HG02798 (cell line): Measurements from ENCODE around the gene BRCA1.
"Not testable (repeated sequence)": the region's sequence is repeated elsewhere in the genome, so short reads cannot be mapped to it uniquely, and the experiment has no call there.

Experiments
- ATAC-seq: cut with Tn5 transposase; IDR thresholded peaks from one replicate; pipeline ENCODE4 v1.9.1; 2021; ENCODE audit warnings: mild to moderate bottlenecking; ENCODE audit not compliant: unreplicated experiment, poor library complexity

Gene BRCA1

DNA sequence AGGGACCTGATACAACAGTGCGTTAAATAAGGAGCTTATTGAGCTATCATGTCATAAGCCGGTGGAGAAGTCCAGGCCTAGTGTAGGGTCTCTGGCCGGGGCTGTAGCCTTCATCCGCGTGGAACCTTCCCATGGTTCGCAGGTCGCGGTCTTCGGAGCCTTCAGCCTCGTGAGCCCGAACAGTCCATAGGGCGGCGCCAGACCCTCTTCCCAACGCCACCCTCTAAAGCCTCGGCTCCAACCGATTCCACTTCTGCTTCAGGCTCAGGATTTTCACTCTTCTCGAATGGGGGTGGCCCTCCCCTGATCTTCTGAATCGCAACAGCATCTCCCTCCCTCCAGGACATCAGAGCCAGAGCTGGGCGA is 10.3 kb upstream of the BRCA1 start:
- ATAC-seq: no peak

DNA sequence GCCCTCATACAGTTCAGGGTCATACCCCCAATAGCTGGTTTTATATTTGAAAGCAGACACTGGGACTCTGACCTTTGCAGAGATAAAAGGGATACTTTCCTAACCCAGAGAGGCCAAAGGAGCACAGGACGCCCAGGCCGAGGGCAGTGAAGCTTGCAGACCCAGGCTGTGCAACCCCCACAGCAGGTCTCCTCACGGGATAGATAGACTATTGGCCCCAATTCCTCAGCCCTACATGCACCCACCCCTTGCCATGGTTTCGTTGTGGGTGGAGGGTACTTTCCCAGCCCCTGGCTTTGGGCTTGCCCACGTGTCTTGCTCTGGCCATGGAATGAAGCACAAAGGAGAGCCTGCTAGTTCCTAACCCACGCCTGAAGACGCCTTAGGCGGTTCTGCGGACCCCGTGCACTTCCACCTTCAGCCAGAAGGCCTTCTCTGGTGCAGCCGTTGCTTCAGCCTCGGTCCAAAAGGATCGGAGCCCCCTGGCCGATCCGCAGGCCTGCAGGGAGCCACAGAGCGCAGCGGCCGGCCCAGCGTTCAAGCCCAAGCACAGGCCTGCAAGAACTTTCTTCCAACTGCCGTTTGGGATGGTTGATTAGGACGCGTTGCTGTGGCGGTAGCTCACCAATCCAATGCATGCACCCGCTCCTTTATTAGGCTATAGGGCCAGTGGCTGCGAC is 9.8 kb upstream of the BRCA1 start:
- ATAC-seq: no peak

DNA sequence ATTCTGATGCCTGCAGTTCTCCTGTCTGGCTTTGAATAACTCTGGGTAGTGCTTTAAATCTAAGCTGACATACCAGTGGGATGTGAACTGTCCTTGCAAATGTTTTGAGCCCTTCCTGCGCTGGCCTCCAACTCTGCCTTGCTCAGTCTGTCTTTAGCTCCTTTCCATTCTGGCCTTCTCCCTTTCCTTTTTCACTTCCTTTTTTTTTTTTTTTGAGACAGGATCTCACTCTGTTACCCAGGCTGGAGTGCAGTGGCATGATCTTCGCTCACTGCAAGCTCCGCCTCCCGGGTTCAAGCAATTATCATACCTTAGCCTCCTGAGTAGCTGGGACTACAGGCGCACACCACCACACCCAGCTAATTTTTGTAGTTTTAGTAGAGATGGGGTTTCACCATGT is 8.3 kb upstream of the BRCA1 start:
- ATAC-seq: not testable (repeated sequence)

DNA sequence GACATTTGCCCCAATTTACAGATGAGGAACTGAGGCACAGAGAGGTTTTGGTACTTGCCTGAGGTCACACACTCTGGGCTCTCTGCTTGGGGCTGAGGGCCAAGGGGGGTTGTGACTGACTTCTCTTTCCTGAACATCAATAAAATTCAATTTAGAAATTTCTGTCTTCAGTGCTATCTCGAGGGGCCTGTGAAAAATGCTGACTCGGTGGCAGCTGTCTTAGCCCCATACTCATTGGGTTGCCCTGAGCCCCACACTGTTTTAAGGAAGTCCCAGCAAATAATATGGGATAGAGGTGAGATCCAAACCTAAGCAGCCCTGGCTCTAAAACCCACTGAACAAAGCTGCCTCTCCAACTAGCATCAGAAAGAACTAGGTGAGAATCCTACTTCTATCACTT is 7.0 kb upstream of the BRCA1 start:
- ATAC-seq: no peak

DNA sequence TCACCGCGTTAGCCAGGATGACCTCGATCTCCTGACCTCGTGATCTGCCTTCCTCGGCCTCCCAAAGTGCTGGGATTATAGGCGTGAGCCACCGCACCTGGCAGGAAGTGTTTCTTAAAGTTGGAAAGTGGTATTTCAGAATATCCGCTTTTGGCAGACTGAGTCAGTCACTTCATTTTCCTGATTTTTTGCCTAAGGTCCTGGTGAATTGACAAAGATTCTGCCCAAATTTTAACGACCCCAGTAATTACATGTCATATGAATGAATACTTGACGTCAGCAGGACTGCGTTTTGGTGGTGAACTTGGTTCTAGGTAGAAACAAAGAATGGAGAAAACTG is 4.5 kb upstream of the BRCA1 start:
- no peak for ATAC-seq

DNA sequence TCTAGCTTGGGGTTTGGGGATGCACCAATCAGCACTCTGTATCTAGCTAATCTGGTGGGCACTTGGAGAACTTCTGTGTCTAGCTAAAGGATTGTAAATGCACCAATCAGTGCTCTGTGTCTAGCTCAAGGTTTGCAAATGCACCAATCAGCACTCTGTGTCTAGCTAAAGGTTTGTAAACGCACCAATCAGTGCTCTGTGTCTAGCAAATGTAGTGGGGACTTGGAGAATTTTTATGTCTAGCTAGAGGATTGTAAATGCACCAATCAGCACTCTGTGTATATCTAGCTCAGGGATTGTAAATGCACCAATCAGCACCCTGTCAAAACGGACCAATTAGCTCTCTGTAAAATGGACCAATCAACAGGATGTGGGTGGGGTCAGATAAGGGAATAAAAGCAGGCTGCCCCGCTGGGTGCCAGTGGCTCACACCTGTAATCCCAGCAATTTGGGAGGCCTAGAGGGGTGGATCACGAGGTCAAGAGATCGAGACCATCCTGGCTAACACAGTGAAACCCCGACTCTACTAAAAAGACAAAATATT is 2.2 kb upstream of the BRCA1 start:
- ATAC-seq: not testable (repeated sequence)

DNA sequence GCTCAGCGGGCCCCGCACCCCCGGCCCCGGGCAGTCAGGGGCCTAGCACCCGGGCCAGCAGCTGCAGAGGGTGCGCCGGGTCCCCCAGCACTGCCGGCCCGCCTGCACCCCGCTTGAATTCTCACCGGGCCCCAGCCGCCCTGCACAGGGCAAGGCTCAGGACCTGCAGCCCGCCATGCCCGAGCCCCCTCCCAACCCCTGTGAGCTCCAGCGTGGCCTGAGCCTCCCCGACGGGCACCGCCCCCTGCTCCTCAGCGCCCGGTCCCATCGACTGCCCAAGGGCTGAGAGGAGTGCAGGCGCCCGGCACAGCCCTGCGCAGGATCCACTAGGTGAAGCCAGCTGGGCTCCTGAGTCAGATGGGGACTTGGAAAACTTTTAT is 1.7 kb upstream of the BRCA1 start:
- ATAC-seq: no peak

DNA sequence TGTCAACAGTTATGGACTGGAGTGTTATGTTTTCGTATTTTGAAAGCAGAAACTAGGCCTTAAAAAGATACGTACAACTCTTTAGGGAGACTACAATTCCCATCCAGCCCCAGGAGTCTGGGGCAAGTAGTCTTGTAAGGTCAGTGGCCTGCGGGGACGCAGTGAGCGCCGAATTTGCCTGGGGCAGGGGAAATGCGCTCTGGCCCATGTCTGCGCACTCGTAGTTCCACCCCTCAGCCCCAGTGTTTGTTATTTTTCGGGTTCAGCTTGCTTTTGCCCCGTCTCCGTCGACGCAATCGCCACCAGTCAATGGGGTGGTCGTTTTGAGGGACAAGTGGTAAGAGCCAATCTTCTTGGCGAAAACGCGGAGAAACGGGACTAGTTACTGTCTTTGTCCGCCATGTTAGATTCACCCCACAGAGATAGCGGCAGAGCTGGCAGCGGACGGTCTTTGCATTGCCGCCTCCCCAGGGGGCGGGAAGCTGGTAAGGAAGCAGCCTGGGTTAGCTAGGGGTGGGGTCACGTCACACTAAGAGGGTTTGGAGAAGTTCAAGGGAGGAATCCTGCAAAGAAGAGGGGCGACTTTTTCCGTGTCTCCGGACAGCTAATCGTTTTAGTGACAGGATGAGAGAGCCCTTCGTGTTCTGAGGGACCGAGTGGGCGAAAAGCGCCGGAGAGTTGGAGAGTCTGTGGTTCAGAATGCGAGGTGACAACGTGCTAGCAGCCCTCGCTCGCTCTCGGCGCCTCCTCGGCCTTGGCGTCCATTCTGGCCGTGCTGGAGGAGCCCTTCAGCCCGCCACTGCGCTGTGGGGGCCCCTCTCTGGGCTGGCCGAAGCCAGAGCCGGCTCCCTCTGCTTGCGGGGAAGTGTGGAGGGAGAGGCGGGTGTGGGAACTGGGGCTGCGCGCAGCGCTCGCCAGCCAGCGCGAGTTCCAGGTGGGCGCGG is 1.1 kb upstream of the BRCA1 start:
- no peak for ATAC-seq

DNA sequence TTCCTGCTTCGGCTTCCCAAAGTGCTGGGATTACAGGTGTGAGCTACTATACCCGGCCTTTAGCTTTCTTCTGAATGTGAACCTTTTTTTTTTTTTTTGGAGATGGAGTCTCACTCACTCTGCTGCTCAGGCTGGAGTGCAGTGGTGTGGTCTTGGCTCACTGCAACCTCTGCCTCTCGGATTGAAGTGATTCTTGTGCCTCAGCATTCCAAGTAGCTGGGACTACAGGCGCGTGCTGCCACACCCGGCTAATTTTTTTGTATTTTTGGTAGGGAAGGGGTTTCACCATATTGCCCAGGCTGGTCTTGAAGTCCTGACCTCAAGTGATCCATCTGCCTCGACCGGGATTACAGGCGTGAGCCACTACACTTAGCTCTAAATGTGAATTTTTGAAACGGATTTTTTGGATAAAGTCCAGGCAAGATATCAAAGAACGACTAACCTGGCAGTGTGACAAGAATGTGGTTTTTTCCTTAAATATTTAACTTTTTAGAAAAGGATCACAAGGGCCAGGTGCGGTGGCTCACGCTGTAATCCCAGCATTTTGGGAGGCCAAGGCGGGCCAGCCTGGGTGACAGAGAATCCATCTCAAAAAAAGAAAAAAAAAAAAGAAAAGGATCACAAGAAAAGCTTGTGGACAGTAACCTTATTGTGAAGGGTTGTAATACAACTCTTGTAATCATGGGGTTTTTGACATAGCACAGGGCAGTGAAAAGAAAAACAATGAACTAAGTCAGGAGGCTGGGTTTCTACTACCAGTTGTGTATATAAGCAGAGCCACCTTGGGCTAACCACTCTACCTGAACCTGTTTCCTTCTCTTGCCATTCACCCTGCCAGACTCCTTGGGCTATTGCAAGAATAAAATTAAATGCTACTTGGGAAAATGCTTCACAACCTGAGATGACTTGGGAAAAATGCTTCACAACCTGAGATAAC is 6.2 kb downstream of the BRCA1 start:
- no peak for ATAC-seq

DNA sequence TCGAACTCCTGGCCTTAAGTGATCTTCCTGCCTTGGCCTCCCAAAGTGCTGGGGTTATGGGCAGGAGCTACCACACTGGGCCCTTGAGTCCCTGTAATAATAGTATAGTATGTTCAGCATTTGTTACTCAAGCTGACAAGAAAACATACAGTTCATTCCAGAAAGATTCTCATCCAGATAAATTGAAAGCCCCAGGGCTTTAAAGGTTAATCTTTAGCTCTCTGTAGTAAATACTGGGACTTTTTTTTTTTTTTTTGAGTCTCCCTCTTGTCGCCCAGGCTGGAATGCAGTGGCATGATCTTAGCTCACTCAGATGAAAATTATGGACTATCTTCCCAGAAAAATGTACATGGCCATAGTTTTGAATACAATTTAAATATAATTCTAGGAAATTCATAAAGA is 11.0 kb downstream of the BRCA1 start:
- ATAC-seq: no peak

DNA sequence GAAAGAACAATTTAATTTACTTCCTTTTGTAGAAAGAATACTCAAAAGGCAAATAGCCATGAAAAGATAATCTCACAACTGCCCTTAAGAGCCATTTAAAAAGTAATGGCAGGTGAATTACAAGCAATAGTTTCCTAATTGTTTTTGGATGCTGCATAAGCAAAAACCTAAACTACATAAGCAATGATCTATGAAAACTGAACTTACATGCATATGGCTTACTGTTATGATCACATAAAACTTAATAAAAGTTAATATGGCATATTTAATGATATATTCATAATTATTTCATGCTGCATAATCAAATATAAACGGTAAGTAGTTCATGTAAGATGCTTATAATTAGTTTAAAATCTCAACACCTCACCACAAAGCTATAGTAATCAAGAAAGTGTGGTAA is 18.6 kb downstream of the BRCA1 start:
- ATAC-seq: no peak

DNA sequence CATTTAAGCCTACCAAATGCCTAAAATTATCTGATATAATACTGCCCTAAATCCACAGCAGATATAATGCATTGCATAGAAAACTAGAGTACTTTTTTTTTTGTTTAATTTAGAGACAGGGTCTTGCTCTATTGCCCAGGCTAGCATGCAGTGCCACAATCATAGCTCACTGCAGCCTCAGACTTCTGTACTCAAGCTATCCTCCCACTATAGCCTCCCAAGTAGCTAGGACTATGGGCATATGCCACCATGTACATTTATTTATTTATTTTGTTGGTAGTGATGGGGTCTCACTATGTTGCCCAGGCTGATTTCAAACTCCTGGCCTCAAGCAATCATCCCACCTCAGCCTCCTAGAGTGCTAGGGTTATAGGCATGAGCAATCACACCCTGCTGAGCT is 20.0 kb downstream of the BRCA1 start:
- ATAC-seq: no peak

DNA sequence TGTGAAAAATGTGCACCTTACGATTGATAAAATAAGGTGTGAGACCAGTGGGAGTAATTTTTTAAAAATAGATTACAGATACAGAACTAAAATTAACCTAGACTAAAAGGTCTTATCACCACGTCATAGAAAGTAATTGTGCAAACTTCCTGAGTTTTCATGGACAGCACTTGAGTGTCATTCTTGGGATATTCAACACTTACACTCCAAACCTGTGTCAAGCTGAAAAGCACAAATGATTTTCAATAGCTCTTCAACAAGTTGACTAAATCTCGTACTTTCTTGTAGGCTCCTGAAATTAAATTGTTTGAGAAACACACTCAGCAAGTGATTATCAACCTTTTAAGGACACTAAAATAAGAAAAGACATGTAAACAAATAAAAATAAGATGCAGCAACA is 20.5 kb downstream of the BRCA1 start:
- ATAC-seq: no peak

DNA sequence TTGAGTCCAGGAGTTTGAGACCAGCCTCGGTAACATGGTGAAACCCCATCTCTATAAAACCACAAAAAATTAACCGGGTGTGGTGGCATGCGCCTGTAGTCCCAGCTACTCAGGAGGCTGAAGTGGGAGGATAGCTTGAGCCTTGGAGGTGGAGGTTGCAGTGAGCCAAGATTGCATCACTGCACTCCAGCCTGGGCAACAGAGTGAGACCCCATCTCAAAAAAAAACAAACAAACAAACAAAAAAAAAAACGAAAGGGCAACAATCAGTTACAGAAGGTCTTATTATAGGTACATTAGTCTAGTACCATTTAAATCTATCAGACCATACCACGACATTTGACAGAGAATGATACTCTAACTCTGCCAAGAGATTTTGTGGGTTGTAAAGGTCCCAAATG is 29.8 kb downstream of the BRCA1 start:
- ATAC-seq: not testable (repeated sequence)

DNA sequence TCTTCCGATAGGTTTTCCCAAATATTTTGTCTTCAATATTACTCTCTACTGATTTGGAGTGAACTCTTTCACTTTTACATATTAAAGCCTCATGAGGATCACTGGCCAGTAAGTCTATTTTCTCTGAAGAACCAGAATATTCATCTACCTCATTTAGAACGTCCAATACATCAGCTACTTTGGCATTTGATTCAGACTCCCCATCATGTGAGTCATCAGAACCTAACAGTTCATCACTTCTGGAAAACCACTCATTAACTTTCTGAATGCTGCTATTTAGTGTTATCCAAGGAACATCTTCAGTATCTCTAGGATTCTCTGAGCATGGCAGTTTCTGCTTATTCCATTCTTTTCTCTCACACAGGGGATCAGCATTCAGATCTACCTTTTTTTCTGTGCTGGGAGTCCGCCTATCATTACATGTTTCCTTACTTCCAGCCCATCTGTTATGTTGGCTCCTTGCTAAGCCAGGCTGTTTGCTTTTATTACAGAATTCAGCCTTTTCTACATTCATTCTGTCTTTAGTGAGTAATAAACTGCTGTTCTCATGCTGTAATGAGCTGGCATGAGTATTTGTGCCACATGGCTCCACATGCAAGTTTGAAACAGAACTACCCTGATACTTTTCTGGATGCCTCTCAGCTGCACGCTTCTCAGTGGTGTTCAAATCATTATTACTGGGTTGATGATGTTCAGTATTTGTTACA is 30.9 kb downstream of the BRCA1 start:
- ATAC-seq: no peak

DNA sequence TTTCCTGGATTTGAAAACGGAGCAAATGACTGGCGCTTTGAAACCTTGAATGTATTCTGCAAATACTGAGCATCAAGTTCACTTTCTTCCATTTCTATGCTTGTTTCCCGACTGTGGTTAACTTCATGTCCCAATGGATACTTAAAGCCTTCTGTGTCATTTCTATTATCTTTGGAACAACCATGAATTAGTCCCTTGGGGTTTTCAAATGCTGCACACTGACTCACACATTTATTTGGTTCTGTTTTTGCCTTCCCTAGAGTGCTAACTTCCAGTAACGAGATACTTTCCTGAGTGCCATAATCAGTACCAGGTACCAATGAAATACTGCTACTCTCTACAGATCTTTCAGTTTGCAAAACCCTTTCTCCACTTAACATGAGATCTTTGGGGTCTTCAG is 32.3 kb downstream of the BRCA1 start:
- no peak for ATAC-seq

DNA sequence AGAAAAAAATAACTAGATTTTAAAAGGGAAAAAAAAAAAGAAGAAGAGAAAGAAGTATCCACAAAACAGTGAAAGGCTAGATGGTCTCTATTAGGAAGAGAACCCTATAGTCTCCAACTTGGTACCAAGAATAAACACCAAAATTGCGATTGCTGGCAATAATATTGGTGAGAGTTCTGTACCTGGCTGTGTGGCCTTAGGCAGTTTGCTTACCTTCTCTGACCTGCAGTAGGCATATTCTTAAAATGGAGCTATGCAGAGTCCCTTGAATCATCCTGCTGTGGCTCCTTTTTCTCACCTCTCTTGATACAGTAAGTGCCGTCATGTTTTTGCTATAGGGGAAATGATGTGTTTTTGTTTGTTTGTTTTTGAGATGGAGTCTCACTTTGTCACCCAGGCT is 35.1 kb downstream of the BRCA1 start:
- ATAC-seq: no peak

DNA sequence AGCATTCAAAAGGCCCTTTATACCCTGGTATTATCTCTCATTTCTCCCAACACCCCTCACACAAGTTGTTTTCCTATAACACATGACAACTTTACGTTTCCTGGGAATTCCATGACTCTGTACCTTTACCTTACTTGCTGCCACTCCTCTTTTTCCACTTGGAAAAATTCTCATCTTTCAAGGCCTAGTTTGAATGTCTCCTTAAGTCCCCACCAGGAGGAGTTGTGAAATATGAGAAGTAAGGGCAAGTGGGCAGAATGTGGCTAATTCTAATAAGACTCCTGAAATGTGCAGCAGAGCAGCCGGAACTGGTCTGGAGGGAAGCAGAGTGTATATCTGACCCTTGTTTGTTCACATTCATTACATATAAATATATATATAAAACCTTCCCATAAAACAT is 39.7 kb downstream of the BRCA1 start:
- ATAC-seq: no peak

DNA sequence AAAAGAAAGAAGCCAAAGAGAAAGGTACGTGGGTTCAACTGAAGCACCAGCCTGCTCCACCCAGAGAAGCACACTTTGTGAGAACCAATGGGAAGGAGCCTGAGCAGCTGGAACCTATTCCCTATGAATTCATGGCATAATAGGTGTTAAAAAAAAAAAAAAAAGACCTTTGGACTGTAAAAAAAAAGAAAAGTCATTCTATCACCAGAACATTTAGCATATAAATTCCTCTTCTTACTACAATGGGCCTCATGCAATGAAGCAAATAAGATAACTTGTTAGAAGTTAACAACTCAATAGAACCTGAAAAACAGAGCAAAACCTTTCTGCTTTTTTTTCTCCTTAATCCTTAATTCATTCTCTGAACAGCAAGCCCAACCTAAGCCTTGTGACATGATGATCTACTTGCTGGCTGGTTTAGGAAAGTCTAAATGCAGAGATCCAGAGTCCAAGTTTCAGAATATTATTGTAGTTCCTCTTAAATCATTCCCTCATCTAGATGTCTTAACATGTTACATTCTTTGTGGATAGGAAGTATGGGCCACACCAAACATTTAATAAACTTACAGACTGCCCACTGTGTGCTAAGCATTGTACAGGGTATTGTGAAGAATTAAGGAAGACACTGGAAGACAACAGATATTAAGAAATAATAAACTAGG is 45.4 kb downstream of the BRCA1 start:
- ATAC-seq: no peak

DNA sequence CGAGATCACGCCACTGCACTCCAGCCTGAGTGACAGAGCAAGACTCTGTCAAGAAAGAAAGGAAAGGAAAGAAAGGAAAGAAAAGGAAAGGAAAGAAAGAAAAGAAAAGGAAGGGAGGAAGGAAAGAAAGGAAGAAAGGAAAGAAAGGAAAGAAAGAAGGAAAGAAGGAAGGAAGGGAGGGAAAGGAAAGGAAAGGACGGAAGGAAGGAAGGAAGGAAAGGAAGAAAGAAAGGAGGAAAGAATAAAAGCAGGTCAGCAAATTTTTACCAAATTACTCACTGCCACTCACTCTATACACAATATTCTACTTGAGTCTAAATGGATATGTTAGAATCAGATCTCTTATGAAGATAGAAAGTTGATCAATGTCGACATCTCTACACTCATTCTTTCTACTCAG is 50.3 kb downstream of the BRCA1 start:
- no peak for ATAC-seq
